A549 (cell line): Measurements from ENCODE around the gene IL1R1. TPM values are rescaled to one million over a fixed set of nuclear protein-coding genes. Genes with fewer than 3 reads are reported as not detected.

Experiments used
- ATAC-seq, 2 experiments: fragments of 200-7000 bp in 1 of 2; fragments of >200 bp in 1 of 2; cut with Nextera tagmentation in 1 of 2; cut with Tn5 transposase in 1 of 2; 3 replicates each; pipeline versions ENCODE4 v1.8.0 to v1.9.1; 2018 to 2020; ENCODE audit warnings: mild to moderate bottlenecking in 1 of 2, moderate library complexity in 1 of 2
- CTCF ChIA-PET: fragments of 300-600 bp; sonication (Branson Sonifier 250); formaldehyde crosslinking; extraction: SDS; loops from one replicate; lab custom pipeline; 2021; ENCODE audit warnings: antibody characterized with exemption, inconsistent platforms; lab: Yijun Ruan, JAX
- POLR2A ChIA-PET: fragments of 350-600 bp; formaldehyde crosslinking; extraction: SDS; loops from one replicate; lab custom pipeline; 2021; ENCODE audit warnings: antibody characterized with exemption, inconsistent platforms; lab: Yijun Ruan, JAX
- DNase-seq, 2 experiments: peaks; one replicate each; pipeline versions ENCODE4 v3.0.0 to v3.0.0-alpha.2; 2011 to 2016; ENCODE audit warnings: low read depth in 1 of 2, low spot score in 1 of 2
- FAIRE-seq: peaks from 2 replicates; lab custom pipeline; 2011; peaks lifted over from hg19 to GRCh38; lab: Jason Lieb, UNC
- H3K27ac ChIP-seq, 2 experiments: fragments of >200 bp; sonication (Bioruptor Twin); formaldehyde crosslinking; 3 replicates each; pipeline ENCODE4 v1.5.1; 2016 to 2017
- H3K4me1 ChIP-seq: fragments of >200 bp; sonication (Bioruptor Twin); formaldehyde crosslinking; 3 replicates; pipeline ENCODE4 v1.6.1; 2016
- H3K4me2 ChIP-seq: fragments of >200 bp; sonication (Bioruptor Twin); formaldehyde crosslinking; 3 replicates; pipeline ENCODE4 v1.6.1; 2016
- H3K4me3 ChIP-seq: fragments of >200 bp; sonication (Bioruptor Twin); formaldehyde crosslinking; 3 replicates; pipeline ENCODE4 v1.5.1; 2016
- H3K9me3 ChIP-seq: fragments of >200 bp; sonication (Bioruptor Twin); formaldehyde crosslinking; 3 replicates; pipeline ENCODE4 v1.6.1; 2016
- BHLHE40 ChIP-seq: IDR thresholded peaks from 2 replicates; pipeline ENCODE4 v1.6.1; 2012; ENCODE audit warnings: low read depth, low read length, inconsistent platforms
- CBX2 ChIP-seq: fragments of 200-600 bp; sonication (generic); IDR thresholded peaks from 2 replicates; pipeline ENCODE4 v1.6.1; 2016; ENCODE audit warnings: low read depth, mild to moderate bottlenecking, borderline replicate concordance
- CBX8 ChIP-seq: fragments of 200-600 bp; sonication (generic); IDR thresholded peaks from 2 replicates; pipeline ENCODE4 v1.6.1; 2016
- CEBPB ChIP-seq, 2 experiments: fragments of >200 bp in 1 of 2; sonication (Bioruptor Twin) in 1 of 2; formaldehyde crosslinking in 1 of 2; IDR thresholded peaks; 2 replicates each; pipeline ENCODE4 v1.6.1; 2012 to 2016
- CHD4 ChIP-seq: fragments of 200-600 bp; sonication (generic); IDR thresholded peaks from 2 replicates; pipeline ENCODE4 v1.6.1; 2016; ENCODE audit warnings: antibody characterized with exemption, mild to moderate bottlenecking, borderline replicate concordance
- E2F6 ChIP-seq: IDR thresholded peaks from 2 replicates; pipeline ENCODE4 v1.6.1; 2012; ENCODE audit warnings: low read depth, borderline replicate concordance
- EP300 ChIP-seq, 2 experiments: fragments of >200 bp; sonication (Bioruptor Twin); formaldehyde crosslinking; IDR thresholded peaks; 2 replicates in 1 of 2; 3 replicates in 1 of 2; pipeline ENCODE4 v1.6.1; 2016 to 2017
- FOSL2 ChIP-seq, 2 experiments: fragments of 450-650 bp in 1 of 2; fragments of >200 bp in 1 of 2; sonication (Bioruptor Twin) in 1 of 2; formaldehyde crosslinking; IDR thresholded peaks; 2 replicates each; pipeline versions ENCODE4 v1.5.0 to v1.6.1; 2016 to 2020; ENCODE audit warnings: mild to moderate bottlenecking in 1 of 2, moderate library complexity in 1 of 2
- FOXS1 ChIP-seq: fragments of 250-450 bp; sonication (Bioruptor Pico); IDR thresholded peaks from 2 replicates; pipeline ENCODE4 v1.5.0; 2020; ENCODE audit warnings: mild to moderate bottlenecking, moderate library complexity
- GATA3 ChIP-seq: IDR thresholded peaks from 2 replicates; pipeline ENCODE4 v1.6.1; 2012; ENCODE audit warnings: borderline replicate concordance
- HDAC2 ChIP-seq: fragments of 200-600 bp; sonication (generic); IDR thresholded peaks from 2 replicates; pipeline ENCODE4 v1.6.1; 2016
- HEYL ChIP-seq: fragments of 250-450 bp; sonication (Bioruptor Pico); IDR thresholded peaks from 2 replicates; pipeline ENCODE4 v1.8.0; 2021; ENCODE audit warnings: mild to moderate bottlenecking, moderate library complexity
- HMGXB4 ChIP-seq: fragments of 250-450 bp; sonication (Bioruptor Pico); IDR thresholded peaks from 2 replicates; pipeline ENCODE4 v1.5.0; 2021; ENCODE audit warnings: mild to moderate bottlenecking, moderate library complexity, borderline replicate concordance
- HOXA7 ChIP-seq: fragments of 250-450 bp; sonication (Bioruptor Pico); IDR thresholded peaks from 2 replicates; pipeline ENCODE4 v1.5.0; 2020; ENCODE audit warnings: mild to moderate bottlenecking, moderate library complexity
- HOXB5 ChIP-seq: fragments of 250-450 bp; sonication (Bioruptor Pico); IDR thresholded peaks from 2 replicates; pipeline ENCODE4 v1.5.0; 2020; ENCODE audit warnings: mild to moderate bottlenecking, moderate library complexity
- JUN ChIP-seq, 2 experiments: fragments of >200 bp; sonication (Bioruptor Twin); formaldehyde crosslinking; IDR thresholded peaks; 2 replicates in 1 of 2; 3 replicates in 1 of 2; pipeline ENCODE4 v1.6.1; 2016 to 2017
- JUNB ChIP-seq: fragments of >200 bp; sonication (Bioruptor Twin); formaldehyde crosslinking; IDR thresholded peaks from 2 replicates; pipeline ENCODE4 v1.6.1; 2016
- KDM1A ChIP-seq: fragments of 200-600 bp; sonication (generic); IDR thresholded peaks from 2 replicates; pipeline ENCODE4 v1.6.1; 2016; ENCODE audit warnings: low read depth, mild to moderate bottlenecking
- KDM5A ChIP-seq: fragments of 200-600 bp; sonication (generic); IDR thresholded peaks from 2 replicates; pipeline ENCODE4 v1.6.1; 2016; ENCODE audit warnings: antibody characterized with exemption, mild to moderate bottlenecking
- PHF8 ChIP-seq: fragments of 200-600 bp; sonication (generic); IDR thresholded peaks from 2 replicates; pipeline ENCODE4 v1.6.1; 2016; ENCODE audit warnings: low read depth, mild to moderate bottlenecking, antibody characterized with exemption, moderate library complexity, borderline replicate concordance
- POLR2A ChIP-seq: IDR thresholded peaks from 2 replicates; pipeline ENCODE4 v1.6.1; 2012; ENCODE audit warnings: mild to moderate bottlenecking, low read length
- RCOR1 ChIP-seq: fragments of 150-350 bp; IDR thresholded peaks from 2 replicates; pipeline ENCODE4 v1.6.1; 2014; ENCODE audit warnings: antibody characterized with exemption, low read length, low read depth
- RNF2 ChIP-seq: fragments of 200-600 bp; sonication (generic); IDR thresholded peaks from 2 replicates; pipeline ENCODE4 v1.6.1; 2016; ENCODE audit warnings: low read depth, mild to moderate bottlenecking, antibody characterized with exemption, moderate library complexity, borderline replicate concordance
- SMC3 ChIP-seq: fragments of >200 bp; sonication (Bioruptor Twin); formaldehyde crosslinking; IDR thresholded peaks from 3 replicates; pipeline ENCODE4 v1.6.1; 2018; ENCODE audit warnings: inconsistent platforms
- SREBF2 ChIP-seq: fragments of 450-650 bp; IDR thresholded peaks from 2 replicates; pipeline ENCODE4 v1.6.1; 2014; ENCODE audit warnings: mild to moderate bottlenecking, moderate library complexity
- TFCP2L1 ChIP-seq: fragments of 250-450 bp; sonication (Bioruptor Pico); IDR thresholded peaks from 2 replicates; pipeline ENCODE4 v1.5.0; 2021; ENCODE audit warnings: mild to moderate bottlenecking
- ZC3H11A ChIP-seq: fragments of 450-650 bp; IDR thresholded peaks from 2 replicates; pipeline ENCODE4 v1.6.1; 2014; ENCODE audit warnings: antibody characterized with exemption, mild to moderate bottlenecking
- ZNF302 ChIP-seq: fragments of 250-450 bp; sonication (Bioruptor Pico); IDR thresholded peaks from 2 replicates; pipeline ENCODE4 v1.9.0; 2021; ENCODE audit warnings: inconsistent platforms, mild to moderate bottlenecking, moderate library complexity
- WGBS: methylation state at CpG from one replicate; pipeline ENCODE4 v1.1.6; 2017; ENCODE audit errors: missing lambda C conversion rate; 5-methylcytosine and 5-hydroxymethylcytosine counted together
- polyA plus RNA-seq, 4 experiments: library from polyadenylated mRNA; depleted of rRNA in 3 of 4; stranded (reverse); fragments of >200 nt; fragmentation: RNase III in 1 of 4; extraction: RNeasy Plus Mini Kit Qiagen cat#74134 plus additional on column Dnase treatment in 1 of 4; gene quantifications; 2 replicates in 3 of 4; 3 replicates in 1 of 4; pipeline ENCODE4 v1.2.3, GENCODE V29; 2011 to 2017
- TF ChIP-seq, protein P1 (sequence below): IDR thresholded peaks from 2 replicates; pipeline ENCODE4 v1.6.1; 2012
- TF ChIP-seq, protein P2 (sequence below): fragments of 450-650 bp; IDR thresholded peaks from 2 replicates; pipeline ENCODE4 v1.6.1; 2014; ENCODE audit warnings: antibody characterized with exemption

Gene IL1R1
- polyA plus RNA-seq, 2 of the 4 experiments (the other 2 are of a cell fraction) = 32.5 to 34.7 TPM

GRCh38 chr2:102100371-102101096 is 42.0 kb upstream of the IL1R1 start:
- Histone ChIP-seq H3K4me1 (peaks cover 61% of the 10 kb centered on the region), H3K27ac (peak overlapping the region; percentile 76 to 82), H3K4me3 (no peak overlapping the region), H3K9me3 (peaks cover 8% of the 10 kb centered on the region; the same call in 1 of the 3 replicates), H3K4me2 (peak overlapping the region; percentile 54)
- WGBS = 3% methylated on average over 5 of the region's 5 CpGs
- DNase-seq = peak in 1 of 2 experiments; percentile 65
- ChIA-PET POLR2A (interaction anchor here (0.8 kb wide), 1 partner anchor 8 kb away, joined by 3 read pairs; no protein-coding TSS in a partner anchor), CTCF (interaction anchor here (0.5 to 1.0 kb wide), 2 partner anchors 80 to 136 kb away, joined by 3 to 5 read pairs; no protein-coding TSS in a partner anchor)
- ATAC-seq = peak; percentile 27 to 72; a peak in 5 of 6 replicates
- TF ChIP-seq CBX2 = no peak
- TF ChIP-seq RNF2 = no peak
- no peak for TF ChIP-seq CBX8
- no peak for TF ChIP-seq HDAC2
- TF ChIP-seq KDM5A = no peak
- peak; percentile 44 for TF ChIP-seq JUNB
- TF ChIP-seq HOXA7 (CRISPR knock-in tag) = no peak
- TF ChIP-seq SREBF2 = no peak
- no peak for TF ChIP-seq TFCP2L1 (CRISPR knock-in tag)
- TF ChIP-seq CEBPB (IDR thresholded peaks at IDR 0.05) = 0 out of 4 replicates have a peak, but pooled peaks of 1 of the 2 experiments have one; percentile 25
- TF ChIP-seq, protein P1, sequence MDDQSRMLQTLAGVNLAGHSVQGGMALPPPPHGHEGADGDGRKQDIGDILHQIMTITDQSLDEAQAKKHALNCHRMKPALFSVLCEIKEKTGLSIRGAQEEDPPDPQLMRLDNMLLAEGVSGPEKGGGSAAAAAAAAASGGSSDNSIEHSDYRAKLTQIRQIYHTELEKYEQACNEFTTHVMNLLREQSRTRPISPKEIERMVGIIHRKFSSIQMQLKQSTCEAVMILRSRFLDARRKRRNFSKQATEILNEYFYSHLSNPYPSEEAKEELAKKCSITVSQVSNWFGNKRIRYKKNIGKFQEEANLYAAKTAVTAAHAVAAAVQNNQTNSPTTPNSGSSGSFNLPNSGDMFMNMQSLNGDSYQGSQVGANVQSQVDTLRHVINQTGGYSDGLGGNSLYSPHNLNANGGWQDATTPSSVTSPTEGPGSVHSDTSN = no peak
- TF ChIP-seq BHLHE40 = no peak
- no peak for TF ChIP-seq HOXB5 (CRISPR knock-in tag)
- TF ChIP-seq PHF8 = no peak
- no peak for TF ChIP-seq HMGXB4 (CRISPR knock-in tag)
- TF ChIP-seq, protein P2, sequence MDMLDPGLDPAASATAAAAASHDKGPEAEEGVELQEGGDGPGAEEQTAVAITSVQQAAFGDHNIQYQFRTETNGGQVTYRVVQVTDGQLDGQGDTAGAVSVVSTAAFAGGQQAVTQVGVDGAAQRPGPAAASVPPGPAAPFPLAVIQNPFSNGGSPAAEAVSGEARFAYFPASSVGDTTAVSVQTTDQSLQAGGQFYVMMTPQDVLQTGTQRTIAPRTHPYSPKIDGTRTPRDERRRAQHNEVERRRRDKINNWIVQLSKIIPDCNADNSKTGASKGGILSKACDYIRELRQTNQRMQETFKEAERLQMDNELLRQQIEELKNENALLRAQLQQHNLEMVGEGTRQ = no peak
- TF ChIP-seq SMC3 = 0 out of 3 replicates have a peak, but pooled peaks have one; percentile 5
- peak; percentile 45 for TF ChIP-seq GATA3
- TF ChIP-seq CHD4 = no peak
- no peak for TF ChIP-seq RCOR1
- peak; percentile 12 to 60; a peak in 2 of 5 replicates for TF ChIP-seq EP300 (IDR thresholded peaks at IDR 0.05)
- no peak for TF ChIP-seq FOSL2 (IDR thresholded peaks at IDR 0.05)
- TF ChIP-seq FOSL2 (CRISPR knock-in tag; IDR thresholded peaks at IDR 0.05) = peak; percentile 68
- TF ChIP-seq HEYL (CRISPR knock-in tag) = no peak
- TF ChIP-seq KDM1A = no peak
- no peak for TF ChIP-seq ZC3H11A
- no peak for TF ChIP-seq POLR2A
- no peak for TF ChIP-seq FOXS1
- no peak for TF ChIP-seq ZNF302
- no peak for TF ChIP-seq E2F6
- 0 out of 5 replicates have a peak, but pooled peaks of 1 of the 2 experiments have one; percentile 33 for TF ChIP-seq JUN (IDR thresholded peaks at IDR 0.05)
- FAIRE-seq = no peak
